ENCODE data around the gene CYYR1. TPM values are rescaled to one million over a fixed set of nuclear protein-coding genes. Genes with fewer than 3 reads are reported as not detected.
A peak's percentile ranks its signal among the peaks of the same experiment; 100 is the strongest.

Gene CYYR1
- total and polyA plus RNA-seq, 2 donors (not counting 3 experiments of a cell fraction or from before 2014, with no cell fraction given): 13.2 to 25.7 TPM

DNA sequence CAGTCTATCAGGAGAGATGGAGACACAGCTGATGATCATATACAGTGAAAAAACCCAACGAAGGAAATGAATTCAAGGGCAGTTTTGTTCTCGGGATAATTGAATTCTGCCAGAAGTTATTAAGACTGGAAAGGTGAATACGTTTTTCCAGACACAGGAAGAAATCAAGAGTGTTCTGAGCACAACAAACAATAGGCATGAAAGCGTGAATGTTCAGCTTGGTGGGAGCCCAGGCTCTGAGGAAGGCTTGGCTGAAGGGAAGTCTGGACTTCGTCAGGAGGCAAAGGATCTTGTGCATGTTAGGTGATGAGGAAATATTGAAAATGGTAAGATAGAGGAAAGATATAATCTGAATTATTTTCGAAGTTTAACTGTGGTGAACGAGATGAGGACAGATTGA lies 50.4 kb downstream of the CYYR1 start:
- dilution Hi-C loops (cut with MboI; ENCODE audit: extremely low pct_ligation_motif_present, low sequenced_read_pairs) (no loop called here), intact Hi-C loops (cut with micrococcal nuclease) (no loop called here)
- Histone ChIP-seq H3K9me3 (replicated peaks; ENCODE audit: control insufficient read depth, insufficient read depth, low read length) (no peaks in the 10 kb centered on the region), H3K4me3 (replicated peaks in 1 of 3; ENCODE audit: insufficient read depth in 1 of 3, low read depth in 1 of 3, low read length in 3 of 3) (no peak overlapping the region), H3K9me1 (replicated peaks; ENCODE audit: control insufficient read depth, extremely low read depth, insufficient read depth, low read length) (no peaks in the 10 kb centered on the region), H3K27ac (ENCODE audit: insufficient read depth, low read depth, low read length) (no peak overlapping the region), H2AFZ (ENCODE audit: low read depth, low read length) (no peak overlapping the region), H3K27me3 (ENCODE audit: control insufficient read depth in 2 of 2, insufficient read depth in 2 of 2, low read length in 2 of 2) (no peaks in the 10 kb centered on the region), H3K79me2 (ENCODE audit: control insufficient read depth, insufficient read depth, low read length) (no peaks in the 10 kb centered on the region), H3K36me3 (ENCODE audit: control insufficient read depth in 2 of 2, extremely low read depth in 1 of 2, insufficient read depth in 2 of 2, low read length in 2 of 2) (no peaks in the 10 kb centered on the region), H3K9ac (replicated peaks; ENCODE audit: extremely low read depth, insufficient read depth, low read length) (no peak overlapping the region), H3K4me1 (ENCODE audit: control insufficient read depth, extremely low read depth, insufficient read depth, low read length) (no peaks in the 10 kb centered on the region), H3K4me2 (ENCODE audit: insufficient read depth, low read length) (no peak overlapping the region), H4K20me1 (replicated peaks; ENCODE audit: control insufficient read depth, extremely low read depth, insufficient read depth, low read length) (no peaks in the 10 kb centered on the region)
- no TSS peak for BruUV-seq (replicated peaks)
- POLR2A ChIA-PET: no interaction called here
- CTCF ChIA-PET: no interaction called here
- FAIRE-seq: no peak
- peak; percentile 30 for DNase-seq (ENCODE audit: low read depth, low spot score)
- TF ChIP-seq FOS (IDR thresholded peaks at IDR 0.05; ENCODE audit: borderline replicate concordance, insufficient read depth, low read length): no peak
- TF ChIP-seq JUN (IDR thresholded peaks at IDR 0.05; ENCODE audit: borderline replicate concordance, insufficient read depth, insufficient read length, low read depth): no peak
- no peak for TF ChIP-seq POLR2A (IDR thresholded peaks at IDR 0.05; ENCODE audit: low read depth, low read length)
- TF ChIP-seq GATA2 (IDR thresholded peaks at IDR 0.05; ENCODE audit: insufficient read depth, insufficient read length, low read depth, low read length): no peak
- no peak for TF ChIP-seq MYC (IDR thresholded peaks at IDR 0.05; ENCODE audit: low read depth, low read length)
- TF ChIP-seq POLR2AphosphoS5 (IDR thresholded peaks at IDR 0.05; ENCODE audit: insufficient read depth, low read depth, low read length): no peak
- no peak for TF ChIP-seq EZH2 (IDR thresholded peaks at IDR 0.05; ENCODE audit: borderline replicate concordance, low read depth, low read length, severe bottlenecking)
- TF ChIP-seq, protein P1, sequence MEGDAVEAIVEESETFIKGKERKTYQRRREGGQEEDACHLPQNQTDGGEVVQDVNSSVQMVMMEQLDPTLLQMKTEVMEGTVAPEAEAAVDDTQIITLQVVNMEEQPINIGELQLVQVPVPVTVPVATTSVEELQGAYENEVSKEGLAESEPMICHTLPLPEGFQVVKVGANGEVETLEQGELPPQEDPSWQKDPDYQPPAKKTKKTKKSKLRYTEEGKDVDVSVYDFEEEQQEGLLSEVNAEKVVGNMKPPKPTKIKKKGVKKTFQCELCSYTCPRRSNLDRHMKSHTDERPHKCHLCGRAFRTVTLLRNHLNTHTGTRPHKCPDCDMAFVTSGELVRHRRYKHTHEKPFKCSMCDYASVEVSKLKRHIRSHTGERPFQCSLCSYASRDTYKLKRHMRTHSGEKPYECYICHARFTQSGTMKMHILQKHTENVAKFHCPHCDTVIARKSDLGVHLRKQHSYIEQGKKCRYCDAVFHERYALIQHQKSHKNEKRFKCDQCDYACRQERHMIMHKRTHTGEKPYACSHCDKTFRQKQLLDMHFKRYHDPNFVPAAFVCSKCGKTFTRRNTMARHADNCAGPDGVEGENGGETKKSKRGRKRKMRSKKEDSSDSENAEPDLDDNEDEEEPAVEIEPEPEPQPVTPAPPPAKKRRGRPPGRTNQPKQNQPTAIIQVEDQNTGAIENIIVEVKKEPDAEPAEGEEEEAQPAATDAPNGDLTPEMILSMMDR (IDR thresholded peaks at IDR 0.05; ENCODE audit: extremely low read depth in 1 of 2, insufficient read depth in 1 of 2, low read depth in 1 of 2, low read length in 2 of 2): no peak
- TF ChIP-seq, protein P2, sequence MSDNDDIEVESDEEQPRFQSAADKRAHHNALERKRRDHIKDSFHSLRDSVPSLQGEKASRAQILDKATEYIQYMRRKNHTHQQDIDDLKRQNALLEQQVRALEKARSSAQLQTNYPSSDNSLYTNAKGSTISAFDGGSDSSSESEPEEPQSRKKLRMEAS (IDR thresholded peaks at IDR 0.05; ENCODE audit: insufficient read depth, insufficient read length): no peak

Measured in endothelial cell of umbilical vein (primary cell).